ENCODE measurements around the gene CCDC170.

DNA sequence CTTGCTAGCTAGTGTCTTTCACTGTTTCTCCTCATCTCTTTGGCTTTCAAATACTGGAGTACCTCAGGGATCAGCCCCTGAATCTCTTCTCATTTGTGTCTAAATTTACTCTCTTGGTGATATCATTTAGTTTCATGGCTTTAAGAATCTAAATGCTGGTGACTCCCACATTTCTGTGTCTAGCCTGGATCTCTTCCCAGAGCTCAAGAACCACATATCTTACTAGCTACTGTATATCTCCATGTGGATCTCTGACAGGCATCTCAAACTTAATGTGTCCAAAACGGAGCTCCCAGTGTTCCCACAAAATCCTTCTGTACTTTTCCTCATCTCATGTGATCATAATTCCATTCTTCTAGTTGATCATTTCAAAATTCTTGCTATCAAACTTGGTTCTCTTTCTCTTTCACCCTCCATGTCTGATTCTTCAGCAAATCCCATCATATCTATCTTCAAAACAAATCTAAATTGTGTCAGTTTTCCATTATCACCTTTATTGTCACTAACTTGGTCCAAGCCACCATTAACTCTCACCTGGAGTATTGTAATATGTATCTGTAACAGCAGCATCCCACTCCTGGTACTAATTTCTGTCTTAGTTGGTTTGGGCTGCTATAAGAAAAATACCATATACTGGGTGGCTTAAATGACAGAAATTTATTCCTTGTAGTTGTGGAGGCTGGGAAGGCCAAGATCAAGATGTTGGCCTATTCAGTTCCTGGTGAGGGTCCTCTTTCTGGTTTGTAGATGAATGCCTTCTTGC is 45.9 kb downstream of the CCDC170 start:
- TF ChIP-seq CTCF (IDR thresholded peaks at IDR 0.05), result no peak
- TF ChIP-seq POLR2A (IDR thresholded peaks at IDR 0.05), result no peak

Data from lower leg skin (tissue), 3 donors.